Dermis lymphatic vessel endothelial cell (primary cell): ENCODE measurements around the gene LITAF. TPM values are rescaled to one million over a fixed set of nuclear protein-coding genes. Genes with fewer than 3 reads are reported as not detected.

Experiments used
- total RNA-seq: library from RNA; depleted of rRNA; stranded (reverse); fragments of >200 nt; gene quantifications from 2 replicates; pipeline ENCODE4 v1.2.1, GENCODE V29; 2014

The LITAF gene
- total RNA-seq: 1.5 and 4.2 TPM in 2 replicates

DNA sequence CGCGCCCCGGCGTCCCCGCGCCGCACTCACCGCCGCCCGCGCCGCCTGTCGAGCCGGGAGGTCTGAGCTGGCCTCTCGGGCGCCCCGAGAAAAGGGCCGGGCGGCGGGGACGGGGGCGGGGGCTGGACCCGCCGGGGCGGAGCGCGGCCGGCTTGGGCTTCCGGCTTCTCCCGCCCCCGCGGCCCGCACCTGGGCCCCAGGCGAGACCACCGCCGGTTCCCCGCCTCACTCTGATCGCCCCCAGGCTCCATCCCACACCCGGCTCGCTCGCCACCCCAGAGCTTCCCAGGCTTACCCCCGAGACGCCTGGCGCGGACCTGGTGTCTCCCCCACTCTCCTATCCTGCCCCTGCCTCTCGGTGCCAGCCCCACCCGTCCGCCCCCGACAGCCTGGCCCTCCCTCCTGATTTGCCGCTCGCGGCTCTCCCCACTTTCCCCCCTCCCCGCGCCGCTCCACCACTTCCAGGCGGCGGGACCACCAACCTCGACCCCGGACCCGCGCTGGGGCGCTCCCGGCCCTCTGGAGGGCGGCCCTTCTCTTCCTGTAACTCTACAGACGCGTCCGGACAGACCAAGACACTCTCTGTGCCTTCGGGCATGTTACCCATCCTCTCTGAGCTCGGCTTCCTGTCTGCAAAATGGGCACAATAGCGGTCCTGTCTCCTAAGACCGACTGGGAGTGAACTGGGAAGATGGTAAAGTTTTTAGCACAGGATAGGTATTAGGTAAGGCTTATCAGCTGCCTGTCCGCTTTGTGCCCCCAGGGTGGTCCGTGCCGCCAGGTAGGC is at the start of gene LITAF:
TSS of gene LITAF (minus strand) at position 64 of the 787 bp plus-strand sequence. CDS start 30,189 bp downstream, outside the sequence.

Other genes with a start within 250 kb of the LITAF start
- 1.5 and 2.0 TPM in 2 replicates for gene RMI2, start 241.5 kb downstream of the LITAF start, total RNA-seq
- 43.3 and 45.6 TPM in 2 replicates for gene SNN, start 81.5 kb upstream of the LITAF start, total RNA-seq
- 19.2 and 42.4 TPM in 2 replicates for gene TXNDC11, start 155.9 kb upstream of the LITAF start, total RNA-seq
- 48.2 and 56.2 TPM in 2 replicates for gene ZC3H7A, start 210.3 kb upstream of the LITAF start, total RNA-seq